ENCODE measurements around the gene EHMT2. TPM values are rescaled to one million over a fixed set of nuclear protein-coding genes. Genes with fewer than 3 reads are reported as not detected.
A peak's percentile ranks its signal among the peaks of the same experiment; 100 is the strongest.

Gene EHMT2
- total and polyA plus RNA-seq, 2 of the 13 experiments (the other 11 are each of a cell fraction or from before 2014, with no cell fraction given), result 55.2 to 69.2 TPM

- DNase-seq (ENCODE audit: low spot score) (peak; percentile 100), ATAC-seq (peak; percentile 95), FAIRE-seq (peak; percentile 100)
- WGBS (ENCODE audit: low lambda C conversion rate), result 2% methylated on average over 11 of the region's 11 CpGs
- H3K27me3 ChIP-seq (ENCODE audit: control insufficient read depth in 1 of 2, insufficient read depth in 2 of 2, low read length in 2 of 2), result no peaks in the 10 kb centered on the region; a peak in 1 of 5 replicates
- peak within 1 kb of the TSS; percentile 98 for H3K4me2 ChIP-seq (ENCODE audit: low read depth, low read length)
- in situ Hi-C loops (cut with HindIII; ENCODE audit: extremely low pct_ligation_motif_present, low pct_unique_long_range_greater_than_20kb) (loop anchor here (5.0 kb wide), 1 partner anchor 43 kb away; the partner anchor contains the start of gene ZBTB12), intact Hi-C loops (cut with micrococcal nuclease; ENCODE audit: unreplicated experiment) (loop anchor here (1.0 to 2.0 kb wide), 3 partner anchors 18 to 47 kb away; partner anchors contain the start of genes C2 and ZBTB12)
- no peaks in the 10 kb centered on the region for H3K9me3 ChIP-seq (ENCODE audit: low read length)
- H3K36me3 ChIP-seq (replicated peaks in 1 of 2; ENCODE audit: control insufficient read depth in 1 of 2, insufficient read depth in 2 of 2, low read length in 2 of 2), result peaks cover 14 to 63% of the 10 kb centered on the region in 2 experiments
- H4K20me1 ChIP-seq (ENCODE audit: insufficient read depth, low read length), result no peaks in the 10 kb centered on the region
- CTCF ChIA-PET (ENCODE audit: low intra/inter-chr PET ratio, low total read pairs), result no interaction called here
- H2AFZ ChIP-seq (ENCODE audit: low read length), result no peak within 1 kb of the TSS
- H3K4me3 ChIP-seq (replicated peaks in 1 of 3; ENCODE audit: insufficient read depth in 1 of 3, low read depth in 2 of 3, low read length in 3 of 3), result peak within 1 kb of the TSS; percentile 59 to 90 (median 66)
- no TSS peak for BruUV-seq (replicated peaks)
- POLR2A ChIA-PET, result interaction anchor here (0.5 to 5.1 kb wide), 55 partner anchors 9 to 1026 kb away, joined by 3 to 151 read pairs (median 5); partner anchors contain the start of genes ABHD16A, APOM, ATF6B and C2
- peaks cover 85% of the 10 kb centered on the region for H3K4me1 ChIP-seq (ENCODE audit: insufficient read depth, low read length)
- peak within 1 kb of the TSS; percentile 91 for H3K9ac ChIP-seq (ENCODE audit: insufficient read depth, low read depth, low read length)
- H3K27ac ChIP-seq (ENCODE audit: extremely low read length, insufficient read depth, low read length), result peak within 1 kb of the TSS; percentile 91
- peaks cover 22% of the 10 kb centered on the region for H3K79me2 ChIP-seq (ENCODE audit: insufficient read depth, low read length)
- TF ChIP-seq POLR2G (IDR thresholded peaks at IDR 0.05; ENCODE audit: low read depth, low read length) (peak; percentile 97), FOXP1 (IDR thresholded peaks at IDR 0.05) (peak; percentile 54; the same call in 1 of the 2 replicates), FOXP1 (CRISPR knock-in tag; IDR thresholded peaks at IDR 0.05) (peak; percentile 81), PHB2 (IDR thresholded peaks at IDR 0.05; ENCODE audit: partially characterized antibody) (no peak), ZNF180 (CRISPR knock-in tag; IDR thresholded peaks at IDR 0.05; ENCODE audit: borderline replicate concordance, low read depth) (no peak), TIGD3 (CRISPR knock-in tag; IDR thresholded peaks at IDR 0.05; ENCODE audit: borderline replicate concordance) (peak; percentile 71; the same call in 1 of the 2 replicates), RXRB (CRISPR knock-in tag; IDR thresholded peaks at IDR 0.05; ENCODE audit: borderline replicate concordance) (peak; percentile 98), SPEN (CRISPR knock-in tag; IDR thresholded peaks at IDR 0.05; ENCODE audit: low read depth) (peak; percentile 73), IKZF5 (CRISPR knock-in tag; IDR thresholded peaks at IDR 0.05) (peak; percentile 87), GABPB1 (CRISPR knock-in tag; IDR thresholded peaks at IDR 0.05) (peak; percentile 54), HNRNPH1 (optimal IDR thresholded peaks at IDR 0.05; ENCODE audit: low read depth, low read length) (peak; percentile 88), IRF1 (CRISPR knock-in tag; IDR thresholded peaks at IDR 0.05; ENCODE audit: low read depth) (no peak), ZFP1 (CRISPR knock-in tag; IDR thresholded peaks at IDR 0.05) (peak; percentile 91), AGO1 (IDR thresholded peaks at IDR 0.05; ENCODE audit: low read depth, low read length, poor library complexity, severe bottlenecking) (no peak), PITX1 (CRISPR knock-in tag; IDR thresholded peaks at IDR 0.05) (peak; percentile 79), SMYD3 (CRISPR knock-in tag; IDR thresholded peaks at IDR 0.05) (peak; percentile 36; the same call in 1 of the 2 replicates), THAP9 (CRISPR knock-in tag; IDR thresholded peaks at IDR 0.05; ENCODE audit: borderline replicate concordance) (no peak)
Measured at GRCh38 chr6:31945507-31946369, 48.2 kb upstream of the EHMT2 start, which contains the start of gene CFB. Gene CFB (plus strand): TSS chr6:31946095. CDS start chr6:31946222, 127 bp downstream.

Data from HepG2 (cell line).